ENCODE results near the gene ERCC4.

DNA sequence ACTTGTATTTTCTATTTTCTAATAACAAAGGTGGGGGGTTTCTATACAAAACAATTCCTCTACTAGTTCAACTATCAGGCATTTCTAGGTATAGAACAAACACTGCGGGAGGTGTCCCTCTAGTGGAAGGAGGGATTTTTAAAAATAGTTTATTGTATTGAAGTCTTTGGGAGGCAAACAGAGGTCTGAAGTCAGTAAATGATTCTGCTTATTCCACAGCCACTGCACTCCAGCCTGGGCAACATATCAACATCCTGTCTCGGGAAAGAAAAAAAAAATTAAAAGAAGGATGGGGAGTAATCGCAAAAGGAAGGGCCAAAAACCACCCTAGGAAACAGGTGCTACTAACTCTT is 648 bp upstream of the ERCC4 start:
- TF ChIP-seq, protein P1, sequence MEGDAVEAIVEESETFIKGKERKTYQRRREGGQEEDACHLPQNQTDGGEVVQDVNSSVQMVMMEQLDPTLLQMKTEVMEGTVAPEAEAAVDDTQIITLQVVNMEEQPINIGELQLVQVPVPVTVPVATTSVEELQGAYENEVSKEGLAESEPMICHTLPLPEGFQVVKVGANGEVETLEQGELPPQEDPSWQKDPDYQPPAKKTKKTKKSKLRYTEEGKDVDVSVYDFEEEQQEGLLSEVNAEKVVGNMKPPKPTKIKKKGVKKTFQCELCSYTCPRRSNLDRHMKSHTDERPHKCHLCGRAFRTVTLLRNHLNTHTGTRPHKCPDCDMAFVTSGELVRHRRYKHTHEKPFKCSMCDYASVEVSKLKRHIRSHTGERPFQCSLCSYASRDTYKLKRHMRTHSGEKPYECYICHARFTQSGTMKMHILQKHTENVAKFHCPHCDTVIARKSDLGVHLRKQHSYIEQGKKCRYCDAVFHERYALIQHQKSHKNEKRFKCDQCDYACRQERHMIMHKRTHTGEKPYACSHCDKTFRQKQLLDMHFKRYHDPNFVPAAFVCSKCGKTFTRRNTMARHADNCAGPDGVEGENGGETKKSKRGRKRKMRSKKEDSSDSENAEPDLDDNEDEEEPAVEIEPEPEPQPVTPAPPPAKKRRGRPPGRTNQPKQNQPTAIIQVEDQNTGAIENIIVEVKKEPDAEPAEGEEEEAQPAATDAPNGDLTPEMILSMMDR (conservative IDR thresholded peaks at IDR 0.05 in 1 of 2, IDR thresholded peaks at IDR 0.05 in 1 of 2; ENCODE audit: low read depth in 1 of 2, low read length in 2 of 2) = peak in 1 of 2 donors; percentile 32
- TF ChIP-seq EZH2 (IDR thresholded peaks at IDR 0.05; ENCODE audit: low read length, missing control alignments) = no peak
